IMR-90 (cell line): ENCODE data around the gene CARNS1. TPM values are rescaled to one million over a fixed set of nuclear protein-coding genes. Genes with fewer than 3 reads are reported as not detected.
A peak's percentile ranks its signal among the peaks of the same experiment; 100 is the strongest.

Experiments
- ATAC-seq: fragments of 200-7000 bp; cut with Tn5 transposase; 2 replicates; pipeline ENCODE4 v1.9.1; 2020; ENCODE audit warnings: low read depth, mild to moderate bottlenecking, moderate library complexity
- BruUV-seq: library from RNA; stranded (reverse); fragments of 400-500 nt; replicated peaks from 2 replicates; lab custom pipeline; 2021; lab: Mats Ljungman, UMichigan
- CTCF ChIA-PET: fragments of 300-600 bp; formaldehyde crosslinking; extraction: SDS; loops from one replicate; lab custom pipeline; 2021; ENCODE audit warnings: antibody characterized with exemption; lab: Yijun Ruan, JAX
- POLR2A ChIA-PET: fragments of 300-600 bp; sonication (Branson Sonifier 250); formaldehyde crosslinking; loops from one replicate; lab custom pipeline; 2022; ENCODE audit warnings: antibody characterized with exemption; ENCODE audit not compliant: unreplicated experiment; lab: Charles Lee
- DNase-seq: peaks from one replicate; pipeline ENCODE4 v3.0.0; 2013
- H2AFZ ChIP-seq: replicated peaks from 2 replicates; pipeline ENCODE3; 2013; ENCODE audit warnings: low read length, mild to moderate bottlenecking; ENCODE audit not compliant: poor library complexity
- H2AK5ac ChIP-seq: 2 replicates; pipeline ENCODE4 v1.6.1; 2013; ENCODE audit warnings: low read depth, low read length, inconsistent platforms
- H2AK9ac ChIP-seq: replicated peaks from 2 replicates; pipeline ENCODE3; 2013; ENCODE audit warnings: mild to moderate bottlenecking, low read depth, low read length, moderate library complexity; ENCODE audit not compliant: poor library complexity
- H2BK120ac ChIP-seq: 2 replicates; pipeline ENCODE4 v1.6.1; 2013; ENCODE audit warnings: low read depth, low read length, inconsistent platforms
- H2BK15ac ChIP-seq: 3 replicates; pipeline ENCODE4 v1.6.1; 2013; ENCODE audit warnings: low read depth, low read length, inconsistent platforms
- H2BK20ac ChIP-seq: 2 replicates; pipeline ENCODE4 v1.6.1; 2013; ENCODE audit warnings: low read depth, mild to moderate bottlenecking, inconsistent platforms, low read length, moderate library complexity
- H2BK5ac ChIP-seq: 2 replicates; pipeline ENCODE4 v1.6.1; 2013; ENCODE audit warnings: mild to moderate bottlenecking, low read depth, low read length, inconsistent platforms; ENCODE audit not compliant: poor library complexity, severe bottlenecking
- H3K14ac ChIP-seq: replicated peaks from 2 replicates; pipeline ENCODE4 v1.6.1; 2013; ENCODE audit warnings: low read depth, low read length, inconsistent platforms
- H3K18ac ChIP-seq: 2 replicates; pipeline ENCODE4 v1.6.1; 2013; ENCODE audit warnings: low read depth, low read length, control low read depth
- H3K23ac ChIP-seq: 2 replicates; pipeline ENCODE4 v1.6.1; 2013; ENCODE audit warnings: low read depth, low read length, inconsistent platforms
- H3K27ac ChIP-seq: 2 replicates; pipeline ENCODE4 v1.5.1; 2013; ENCODE audit warnings: mild to moderate bottlenecking, control low read depth, low read length; ENCODE audit not compliant: insufficient read depth
- H3K27me3 ChIP-seq: 2 replicates; pipeline ENCODE4 v1.6.1; 2013; ENCODE audit warnings: low read length; ENCODE audit not compliant: control insufficient read depth, insufficient read depth
- H3K36me3 ChIP-seq: 2 replicates; pipeline ENCODE4 v1.6.1; 2013; ENCODE audit warnings: low read length, mixed read lengths; ENCODE audit not compliant: control insufficient read depth, insufficient read depth
- H3K4ac ChIP-seq: 2 replicates; pipeline ENCODE4 v1.6.1; 2013; ENCODE audit warnings: low read depth, low read length, inconsistent platforms
- H3K4me1 ChIP-seq: 2 replicates; pipeline ENCODE4 v1.6.1; 2013; ENCODE audit warnings: low read length, mixed read lengths; ENCODE audit not compliant: control insufficient read depth, insufficient read depth
- H3K4me2 ChIP-seq: 2 replicates; pipeline ENCODE4 v1.6.1; 2013; ENCODE audit warnings: low read depth, mild to moderate bottlenecking, control low read depth, low read length, moderate library complexity
- H3K4me3 ChIP-seq: 2 replicates; pipeline ENCODE4 v1.5.1; 2013; ENCODE audit warnings: low read depth, mild to moderate bottlenecking, control low read depth, low read length, moderate library complexity; ENCODE audit not compliant: insufficient read depth
- H3K56ac ChIP-seq: 2 replicates; pipeline ENCODE4 v1.6.1; 2013; ENCODE audit warnings: low read length, inconsistent platforms; ENCODE audit not compliant: insufficient read depth; ENCODE audit errors: extremely low read depth
- H3K79me1 ChIP-seq, 2 experiments: 2 replicates each; pipeline ENCODE4 v1.6.1; 2013; ENCODE audit warnings: low read length in 2 of 2, inconsistent platforms in 1 of 2, low read depth in 1 of 2
- H3K9ac ChIP-seq: 2 replicates; pipeline ENCODE4 v1.6.1; 2013; ENCODE audit warnings: low read depth, low read length, control low read depth
- H3K9me1 ChIP-seq: 2 replicates; pipeline ENCODE4 v1.6.1; 2013; ENCODE audit warnings: low read length, inconsistent platforms; ENCODE audit not compliant: insufficient read depth
- H3K9me3 ChIP-seq: 2 replicates; pipeline ENCODE4 v1.6.1; 2013; ENCODE audit warnings: low read length; ENCODE audit not compliant: control insufficient read depth, insufficient read depth
- H4K20me1 ChIP-seq: 2 replicates; pipeline ENCODE4 v1.6.1; 2013; ENCODE audit warnings: low read length, inconsistent platforms; ENCODE audit not compliant: insufficient read depth
- H4K5ac ChIP-seq: 2 replicates; pipeline ENCODE4 v1.6.1; 2013; ENCODE audit warnings: mild to moderate bottlenecking, low read depth, low read length, control low read depth
- H4K8ac ChIP-seq, 2 experiments: 2 replicates each; pipeline ENCODE4 v1.6.1; 2013; ENCODE audit warnings: low read depth in 2 of 2, low read length in 2 of 2, control low read depth in 1 of 2, inconsistent platforms in 1 of 2
- H4K91ac ChIP-seq: 2 replicates; pipeline ENCODE4 v1.6.1; 2013; ENCODE audit warnings: low read depth, low read length, inconsistent platforms; ENCODE audit not compliant: insufficient read depth
- MAZ ChIP-seq: IDR thresholded peaks from 2 replicates; pipeline ENCODE4 v1.6.1; 2012; ENCODE audit warnings: low read depth, mild to moderate bottlenecking, low read length, improper control_type of control experiment, moderate library complexity, borderline replicate concordance
- RCOR1 ChIP-seq: IDR thresholded peaks from 2 replicates; pipeline ENCODE4 v1.6.1; 2012; ENCODE audit warnings: mild to moderate bottlenecking, low read length, improper control_type of control experiment; ENCODE audit not compliant: insufficient replicate concordance
- SMC3 ChIP-seq: fragments of 150-350 bp; IDR thresholded peaks from 2 replicates; pipeline ENCODE4 v1.6.1; 2016; ENCODE audit warnings: low read depth, mild to moderate bottlenecking, antibody characterized with exemption, low read length, moderate library complexity
- WGBS, 2 experiments: methylation state at CpG; one replicate each; pipeline versions ENCODE4 v1.1.5 to v1.1.7; 2013; ENCODE audit warnings: missing lambda C conversion rate in 2 of 2; ENCODE audit not compliant: insufficient read length in 1 of 2; ENCODE audit errors: extremely low coverage in 2 of 2; 5-methylcytosine and 5-hydroxymethylcytosine counted together
- dilution Hi-C: fragments of 300-500 bp; cut with HindIII; formaldehyde crosslinking; loops from one replicate; pipeline ENCODE4 v1.14.3; 2018; ENCODE audit warnings: low sequenced_read_pairs; ENCODE audit not compliant: unreplicated experiment
- in situ Hi-C: fragments of 300-500 bp; cut with MboI; formaldehyde crosslinking; loops from 3 replicates; pipeline ENCODE4 v1.14.3; 2019; ENCODE audit warnings: low sequenced_read_pairs, inconsistent platforms, mixed read lengths
- intact Hi-C: fragments of 100-400 bp; cut with micrococcal nuclease; formaldehyde crosslinking; loops from 2 replicates; pipeline ENCODE4 v1.10.0; 2022
- polyA plus RNA-seq, 3 experiments: library from polyadenylated mRNA; depleted of rRNA; stranded (reverse); fragments of >200 nt; gene quantifications; 2 replicates each; pipeline ENCODE4 v1.2.3, GENCODE V29; 2012; ENCODE audit warnings: low replicate concordance in 1 of 3
- total RNA-seq: library from RNA; depleted of rRNA; stranded (reverse); fragments of >200 nt; gene quantifications from 2 replicates; pipeline ENCODE4 v1.2.3, GENCODE V29; 2012

Gene CARNS1
- total and polyA plus RNA-seq, 2 of the 4 experiments (the other 2 are of a cell fraction) = under 0.01 to 0.32 TPM

GRCh38 chr11:67400251-67400941 lies 15.1 kb upstream of the CARNS1 start (continued):
- no peak for TF ChIP-seq MAZ

DNA sequence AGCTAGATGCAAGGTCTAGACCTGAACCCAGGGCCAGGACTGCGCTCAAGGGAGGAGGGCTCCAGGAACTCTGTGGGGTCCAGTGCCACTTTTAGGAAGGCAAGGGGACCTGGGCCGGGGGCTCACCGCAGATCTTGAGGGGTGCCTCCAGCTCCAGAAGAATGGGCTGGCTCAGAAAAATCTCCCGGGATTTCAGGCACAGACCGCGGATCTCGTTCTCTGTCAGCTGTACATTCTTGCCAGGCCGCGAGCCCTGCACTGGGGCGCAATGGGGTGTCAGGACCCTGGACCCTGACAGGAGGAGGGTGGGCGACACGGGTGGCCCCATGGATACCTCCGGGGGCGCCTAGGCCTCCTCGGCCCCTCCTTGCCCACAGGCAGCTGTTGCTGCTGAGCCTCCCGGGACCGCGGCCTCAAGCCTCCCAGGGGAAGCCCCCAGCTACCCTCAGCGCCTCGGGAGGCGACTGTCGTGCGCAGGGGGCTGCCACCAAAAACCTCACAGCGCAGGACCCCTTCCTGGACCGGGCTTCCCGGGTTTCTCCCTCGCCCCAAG lies 14.5 kb upstream of the CARNS1 start:
- Histone ChIP-seq H3K9me3 (no peaks in the 10 kb centered on the region), H2BK20ac (no peak overlapping the region), H4K91ac (peak overlapping the region; percentile 72), H3K14ac (peak overlapping the region; percentile 89), H4K5ac (peak overlapping the region; percentile 26; the same call in 1 of the 2 replicates), H3K4me1 (peaks cover 13% of the 10 kb centered on the region), H3K27ac (peak overlapping the region; percentile 87), H3K56ac (peak overlapping the region; percentile 42), H3K23ac (peak overlapping the region; percentile 86; the same call in 1 of the 2 replicates), H3K4me2 (peak overlapping the region; percentile 98), H2BK5ac (peak overlapping the region; percentile 78), H2BK120ac (no peak overlapping the region), H4K20me1 (peaks cover 30% of the 10 kb centered on the region), H3K9me1 (no peaks in the 10 kb centered on the region), H4K8ac (peak overlapping the region; percentile 81 to 86; a peak in 2 of 4 replicates), H2AFZ (peak overlapping the region; percentile 93), H3K79me1 (peaks cover 17 to 35% of the 10 kb centered on the region in 2 experiments; a peak in 3 of 4 replicates), H2BK15ac (no peak overlapping the region), H3K36me3 (peaks cover 40% of the 10 kb centered on the region), H2AK5ac (peak overlapping the region; percentile 66), H3K18ac (peak overlapping the region; percentile 7; the same call in 1 of the 2 replicates), H3K27me3 (no peaks in the 10 kb centered on the region), H3K4me3 (peak overlapping the region; percentile 72), H2AK9ac (peak overlapping the region; percentile 99), H3K4ac (peak overlapping the region; percentile 76), H3K9ac (peak overlapping the region; percentile 84)
- ChIA-PET CTCF (interaction anchor here (0.7 to 1.5 kb wide), 3 partner anchors 14 to 72 kb away, joined by 3 to 7 read pairs (median 5); no protein-coding TSS in a partner anchor), POLR2A (interaction anchor here (0.5 to 1.2 kb wide), 3 partner anchors 43 to 84 kb away, joined by 3 to 7 read pairs (median 4); partner anchors contain the start of gene TMEM134)
- dilution Hi-C loops = no loop called here
- BruUV-seq = no TSS peak
- in situ Hi-C loops = no loop called here
- peak; percentile 1 for ATAC-seq
- TF ChIP-seq RCOR1 (no peak), SMC3 (no peak)
- no peak for DNase-seq
- WGBS, 2 experiments = 8% methylated on average over 17 of the region's 27 CpGs; no CpG with 5 or more reads in 1 of the 2 experiments
- intact Hi-C loops = loop anchor here (2.0 kb wide), 1 partner anchor 108 kb away; the partner anchor contains the start of gene CDK2AP2
